Umbilical cord (tissue), 2 donors: ENCODE results near the gene SGPL1. TPM values are rescaled to one million over a fixed set of nuclear protein-coding genes. Genes with fewer than 3 reads are reported as not detected.

Source experiments
- DNase-seq: peaks from one replicate; pipeline ENCODE4 v3.0.0-alpha.2; 2015; ENCODE audit warnings: low spot score
- total RNA-seq: library from RNA; depleted of rRNA; stranded (reverse); fragments of >200 nt; gene quantifications from one replicate; pipeline ENCODE4 v1.2.3, GENCODE V29; 2014; ENCODE audit warnings: low replicate concordance; ENCODE audit not compliant: insufficient read depth

SGPL1 gene
- total RNA-seq, 1 donor from 2014 or later: 23.8 TPM

DNA sequence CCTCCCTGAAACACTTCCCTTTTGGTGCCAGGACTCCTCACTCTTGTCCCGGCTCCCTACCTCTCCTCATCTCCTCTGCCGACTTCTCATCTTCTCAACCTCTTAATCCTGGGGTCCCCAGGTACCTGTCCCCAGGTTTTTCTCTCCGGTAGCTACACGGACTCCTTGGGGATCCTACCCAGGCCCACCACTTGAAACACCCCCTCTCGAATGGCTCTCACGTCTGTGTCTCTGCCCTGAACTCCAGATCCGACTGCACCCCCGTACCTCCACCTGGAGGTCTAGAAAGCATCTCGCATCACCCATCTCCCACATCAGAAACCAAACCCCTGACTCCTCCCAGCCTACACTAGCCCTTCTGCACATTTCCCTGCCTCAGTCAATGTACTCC is 35.4 kb upstream of the SGPL1 start:
- DNase-seq: no peak

GRCh38 chr10:70780772-70781171 is 35.0 kb upstream of the SGPL1 start:
- DNase-seq: no peak

DNA sequence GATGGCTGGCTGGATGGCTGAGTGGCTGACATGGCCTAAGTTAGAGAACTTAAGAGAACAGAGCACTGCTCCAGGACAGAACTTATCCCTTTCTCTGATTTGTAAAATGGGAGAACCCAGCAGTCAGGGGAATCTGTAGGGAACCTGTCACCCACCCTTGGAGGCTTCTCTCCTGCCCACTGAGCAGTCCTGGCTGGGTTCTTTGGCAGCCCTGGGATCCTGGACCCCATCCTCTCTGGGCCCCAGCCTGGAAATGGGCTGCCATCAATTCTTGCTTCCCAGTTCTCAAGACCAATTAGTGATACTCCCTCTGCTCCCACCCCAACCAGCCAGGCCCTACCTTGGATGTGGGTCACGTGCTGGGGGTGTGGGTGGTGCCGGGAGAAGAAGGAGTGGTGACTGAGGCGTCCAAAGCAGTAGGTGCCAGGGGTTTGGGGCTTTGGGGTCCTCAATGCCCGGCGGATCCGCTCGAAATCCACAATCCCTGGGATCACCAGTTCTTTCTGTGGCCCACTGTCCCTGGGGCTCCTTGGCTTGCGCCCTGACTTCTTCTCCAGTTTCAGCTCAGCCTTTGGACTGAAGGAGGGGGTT is 34.2 kb upstream of the SGPL1 start:
- no peak for DNase-seq

GRCh38 chr10:70782086-70782745 is 33.5 kb upstream of the SGPL1 start:
- DNase-seq: peak; percentile 48

GRCh38 chr10:70782746-70783680 is 32.7 kb upstream of the SGPL1 start:
- no peak for DNase-seq

- DNase-seq: no peak
These were observed 31.7 kb upstream of the SGPL1 start for GRCh38 chr10:70784016-70784415.

GRCh38 chr10:70784471-70784870 is 31.3 kb upstream of the SGPL1 start:
- DNase-seq: peak; percentile 26

DNA sequence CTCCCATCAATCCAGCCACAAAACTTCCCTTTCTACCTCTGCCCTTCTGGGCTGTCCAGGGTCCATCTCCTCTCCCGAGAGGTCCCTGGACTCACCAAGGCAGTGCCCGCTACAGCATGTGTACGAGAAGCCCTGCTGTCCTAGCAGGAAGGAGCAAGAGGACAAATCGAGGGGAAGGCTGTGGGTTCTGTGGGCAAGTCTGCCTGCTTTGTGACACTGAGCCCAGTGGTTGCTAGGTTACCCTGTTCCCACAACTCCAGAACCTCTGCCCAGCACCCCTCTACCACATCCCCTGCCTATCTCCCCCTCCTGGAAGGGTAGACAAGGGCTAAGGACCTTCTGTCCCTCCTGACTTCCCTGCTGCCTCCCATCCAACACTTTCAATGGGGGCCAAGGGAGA is 30.6 kb upstream of the SGPL1 start, which contains the start of gene TBATA:
TBATA (minus strand) TSS at position 188 of the 400 bp plus-strand sequence. CDS start 1,998 bp downstream, outside the sequence.
- no peak for DNase-seq

GRCh38 chr10:70786799-70787415 is 28.8 kb upstream of the SGPL1 start:
- no peak for DNase-seq

DNA sequence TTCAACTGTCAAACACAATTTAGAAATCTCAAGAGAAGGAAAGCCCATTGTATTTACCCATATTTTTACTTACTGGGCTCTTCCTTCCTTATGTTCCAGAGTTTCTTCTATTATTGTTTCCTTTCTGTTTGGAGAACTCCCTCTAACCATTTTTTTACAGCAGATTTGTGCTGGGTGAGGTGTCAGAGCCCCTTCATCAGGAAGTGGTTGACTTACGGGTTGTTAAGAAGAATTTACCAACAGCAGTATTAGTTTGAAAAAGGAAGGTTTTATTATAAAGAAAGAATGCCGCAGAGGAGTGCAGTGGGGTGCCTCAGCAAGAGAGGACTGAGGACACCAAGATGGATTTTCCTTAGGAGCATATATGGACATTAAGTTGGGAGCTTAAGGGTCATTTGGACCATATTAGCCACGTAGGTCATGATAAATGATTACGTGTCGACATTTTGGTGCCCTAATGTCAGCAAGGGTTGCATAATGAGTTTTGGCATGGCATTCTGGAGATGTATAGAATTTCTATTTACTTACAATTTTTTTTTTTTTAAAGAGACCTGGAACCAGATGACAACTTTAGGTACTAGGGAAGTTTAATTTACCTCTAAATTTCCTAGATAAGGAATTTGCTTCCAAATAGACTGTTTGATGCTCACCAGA is 24.2 kb upstream of the SGPL1 start:
- DNase-seq: no peak

- DNase-seq: no peak
These were observed 20.1 kb upstream of the SGPL1 start for GRCh38 chr10:70795613-70796012.

- DNase-seq: no peak
These were observed 17.9 kb upstream of the SGPL1 start for GRCh38 chr10:70797840-70798239.

DNA sequence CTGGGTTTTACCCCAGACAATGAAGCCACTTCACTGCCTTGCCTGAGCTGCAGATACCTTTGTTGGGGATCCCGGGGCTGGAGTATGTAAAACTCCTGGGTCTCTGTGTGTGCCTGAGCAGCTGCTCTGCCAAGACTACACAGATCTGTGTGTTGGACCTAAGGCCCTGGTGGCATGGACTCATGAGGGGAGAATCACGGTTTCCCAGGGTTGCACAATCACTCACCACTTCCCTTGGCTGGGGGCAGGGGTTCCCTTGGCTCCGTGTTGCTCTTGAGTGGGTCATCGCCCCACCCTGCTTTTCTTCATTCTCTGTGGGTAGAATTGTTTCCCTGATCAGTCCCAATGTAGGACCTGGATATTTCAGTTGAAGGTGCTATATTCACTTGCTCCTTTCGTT is 16.6 kb upstream of the SGPL1 start:
- no peak for DNase-seq

GRCh38 chr10:70801854-70802253 is 13.9 kb upstream of the SGPL1 start:
- no peak for DNase-seq

GRCh38 chr10:70803775-70804420 is 11.8 kb upstream of the SGPL1 start:
- DNase-seq: no peak

DNA sequence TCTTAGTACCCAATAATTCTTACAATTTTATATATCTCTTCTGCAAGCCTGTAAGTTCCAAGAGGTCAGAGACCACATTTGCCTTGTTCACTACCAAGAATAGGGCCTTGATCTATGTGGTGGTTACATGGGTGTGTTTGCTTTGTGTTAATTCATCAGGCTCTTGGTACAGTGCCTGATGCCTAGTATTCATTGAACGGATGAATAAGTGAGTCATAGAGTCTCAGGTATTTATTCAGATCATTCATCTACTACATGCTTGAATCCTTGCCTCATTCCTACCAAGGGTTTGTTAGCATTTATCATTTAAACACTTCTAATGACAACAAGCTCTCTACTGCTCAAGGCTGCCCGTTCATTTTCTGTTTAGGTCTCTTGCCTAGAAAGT is 11.3 kb upstream of the SGPL1 start:
- DNase-seq: no peak

DNA sequence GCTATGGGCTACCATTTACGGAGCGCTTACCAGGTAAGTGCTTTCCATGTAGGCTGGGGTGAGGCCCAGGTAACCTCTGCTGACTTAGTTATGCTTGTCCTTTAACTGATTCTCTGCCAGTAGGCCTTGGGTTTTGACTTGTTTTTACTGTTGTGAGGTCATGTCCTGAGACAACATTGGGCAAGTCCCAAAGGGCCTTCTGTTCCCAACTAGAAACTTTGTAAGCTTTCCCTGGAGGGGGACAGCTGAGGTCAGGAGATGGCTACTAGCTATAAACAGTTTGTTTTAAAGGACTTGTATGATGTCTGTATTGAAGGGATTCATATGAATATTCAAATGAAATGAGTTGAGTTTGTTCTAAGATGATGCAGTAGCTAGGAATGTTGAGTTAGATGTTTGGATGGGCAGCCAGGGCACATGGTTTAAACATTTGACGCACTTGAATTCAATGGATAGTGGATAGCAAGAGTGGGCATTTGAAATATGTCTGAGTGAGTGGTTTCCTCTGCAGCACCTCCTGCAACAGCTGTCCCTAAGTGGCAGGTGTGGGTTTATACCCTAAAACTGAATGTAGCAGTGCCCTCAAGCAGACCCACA is 10.0 kb upstream of the SGPL1 start:
- no peak for DNase-seq

DNA sequence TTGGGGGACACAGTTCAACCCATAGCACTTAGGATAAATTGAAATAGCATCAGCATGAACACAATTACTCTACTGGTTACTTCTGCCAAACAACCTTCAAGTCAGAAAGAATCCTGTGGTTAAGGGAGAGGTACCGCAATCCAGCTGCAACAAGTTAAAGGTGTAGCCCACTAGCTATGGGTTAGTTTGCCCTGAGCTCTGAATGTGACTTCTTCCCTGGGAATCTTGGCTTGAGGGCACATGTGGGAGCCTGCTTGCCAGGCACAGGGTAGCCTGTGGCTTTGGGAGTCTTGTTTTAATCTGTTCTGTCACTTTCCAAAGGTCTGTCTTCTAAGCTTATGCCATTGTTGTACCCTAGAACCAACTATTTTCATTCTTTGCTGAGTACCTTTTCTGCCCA is 8.9 kb upstream of the SGPL1 start:
- no peak for DNase-seq

GRCh38 chr10:70807556-70807955 is 8.2 kb upstream of the SGPL1 start:
- no peak for DNase-seq

DNA sequence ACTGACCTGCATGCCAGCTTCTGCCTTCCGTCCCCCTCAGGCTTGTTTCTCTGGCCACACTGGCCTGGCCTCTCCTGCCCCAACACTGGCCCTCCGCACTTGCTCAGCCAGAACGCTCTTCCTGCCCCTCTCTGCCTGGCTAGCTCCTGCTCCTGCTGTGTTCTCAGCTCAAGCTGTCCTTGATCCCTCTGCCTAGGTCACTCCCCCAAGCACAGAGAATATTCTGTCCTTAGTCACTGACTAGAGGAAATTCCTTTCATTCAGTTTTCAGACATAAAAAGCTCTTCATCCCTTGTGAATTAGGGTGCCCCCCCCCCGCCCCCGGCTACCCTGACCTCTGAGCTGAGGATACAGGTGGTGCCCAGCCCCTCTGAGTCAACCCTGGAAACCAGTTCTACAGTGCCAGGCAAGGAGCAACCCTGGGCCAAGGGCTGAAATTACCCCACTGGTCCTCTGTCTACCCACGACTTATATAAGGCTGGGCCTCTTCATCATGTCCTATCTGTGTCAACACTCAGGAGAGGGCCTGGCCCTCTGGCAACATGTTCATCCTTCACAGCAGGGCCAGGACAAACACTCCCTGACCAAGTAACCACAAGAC is 6.6 kb upstream of the SGPL1 start:
- no peak for DNase-seq
